ENCODE measurements around the gene PSMC3.

Gene PSMC3

GRCh38 chr11:47398011-47398410, 28.2 kb downstream of the PSMC3 start:
- in situ Hi-C loops (cut with MboI; ENCODE audit: low sequenced_read_pairs): no loop called here

- in situ Hi-C loops (cut with MboI; ENCODE audit: low sequenced_read_pairs): no loop called here
Observed at GRCh38 chr11:47396049-47396320, 30.3 kb downstream of the PSMC3 start.

GRCh38 chr11:47395223-47396048, 30.8 kb downstream of the PSMC3 start:
- in situ Hi-C loops (cut with MboI; ENCODE audit: low sequenced_read_pairs): no loop called here

GRCh38 chr11:47394322-47395222, 31.7 kb downstream of the PSMC3 start:
- in situ Hi-C loops (cut with MboI; ENCODE audit: low sequenced_read_pairs): no loop called here

DNA sequence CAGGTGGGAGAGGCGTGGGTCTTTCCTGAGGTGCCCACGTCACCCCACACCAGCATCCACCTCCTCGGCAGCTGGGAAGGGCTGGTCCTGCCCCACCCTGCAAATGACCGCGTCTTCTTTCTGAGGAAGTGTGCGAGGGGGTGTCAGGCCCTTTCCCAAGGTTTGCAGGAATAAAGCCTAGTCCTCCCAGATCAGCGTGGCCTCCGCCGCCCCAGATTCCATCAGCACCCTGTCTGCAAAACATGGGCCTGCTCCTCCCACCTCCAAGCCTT, 32.3 kb downstream of the PSMC3 start:
- in situ Hi-C loops (cut with MboI; ENCODE audit: low sequenced_read_pairs): no loop called here

DNA sequence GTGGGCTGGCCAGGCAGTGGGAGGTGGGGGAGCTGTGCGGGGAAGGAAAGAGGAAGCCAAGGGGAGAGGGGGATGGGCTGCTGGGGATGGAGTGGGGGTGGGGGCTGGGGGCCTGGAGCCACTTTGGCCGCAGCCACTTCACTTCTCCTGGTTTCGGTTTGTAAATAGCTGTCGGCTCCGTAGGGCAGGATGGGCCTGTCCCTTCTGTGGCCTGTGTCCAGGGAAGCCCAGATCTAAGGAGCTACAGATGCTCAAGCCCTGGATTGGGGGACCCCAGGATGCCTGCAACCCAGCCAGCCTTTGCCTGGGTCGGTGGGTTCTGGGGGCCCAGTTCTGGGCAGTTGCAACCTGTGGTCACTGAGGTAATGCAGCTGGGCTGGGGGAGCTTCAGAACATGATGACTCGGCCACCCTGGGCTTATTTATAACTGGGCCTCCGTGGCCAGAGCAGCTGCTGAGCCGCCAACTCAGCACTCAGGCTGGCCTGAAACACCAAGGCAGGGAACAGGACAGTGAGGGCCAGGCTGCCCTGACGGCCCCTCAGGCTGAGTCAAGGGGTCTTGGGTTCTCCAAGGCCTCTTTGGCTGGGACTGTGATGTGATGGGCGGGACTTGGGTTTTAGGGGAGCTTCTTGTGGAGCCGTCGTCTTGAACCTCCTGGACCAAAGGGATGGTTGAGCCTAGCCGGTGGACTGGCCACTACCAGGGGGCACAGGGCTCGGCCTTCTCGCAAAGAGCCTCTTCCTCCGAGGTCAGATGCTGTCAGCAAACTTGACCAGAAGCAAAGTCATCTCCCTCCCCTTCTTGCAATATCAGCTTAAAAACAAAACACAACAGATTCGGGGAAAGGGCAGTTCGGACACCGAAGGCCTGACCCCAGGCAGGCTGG, 32.8 kb downstream of the PSMC3 start:
- in situ Hi-C loops (cut with MboI; ENCODE audit: low sequenced_read_pairs): no loop called here

DNA sequence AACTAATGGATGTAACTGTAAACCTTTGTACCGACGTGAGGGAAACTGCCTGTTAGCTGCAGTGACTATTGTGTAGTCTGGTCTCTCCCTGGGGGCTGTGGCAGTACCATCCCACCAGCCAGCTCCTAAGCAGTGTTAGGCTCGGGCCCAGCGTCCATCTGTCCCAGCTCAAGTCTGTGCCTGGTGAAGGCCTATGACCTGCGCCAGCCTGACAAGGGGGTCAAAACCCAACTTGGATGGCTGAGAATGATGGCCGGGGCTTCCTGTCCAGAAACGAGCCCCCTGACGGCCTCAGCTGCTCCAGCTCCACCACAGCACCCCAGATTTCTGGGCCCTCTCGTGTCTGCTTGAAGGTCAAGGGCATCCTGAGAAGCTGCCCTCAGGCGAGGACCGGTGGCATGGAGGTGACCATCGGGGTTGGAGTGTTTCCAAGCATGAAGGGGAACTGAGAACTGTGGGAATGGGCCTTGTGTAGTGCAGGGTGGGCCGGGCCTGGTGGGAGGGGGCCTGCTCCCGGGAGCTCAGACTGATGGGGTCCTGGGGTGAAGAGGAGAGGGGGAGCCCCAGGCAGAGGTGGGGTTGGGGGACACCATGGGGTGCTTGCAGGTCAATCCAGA, 33.6 kb downstream of the PSMC3 start:
- in situ Hi-C loops (cut with MboI; ENCODE audit: low sequenced_read_pairs): no loop called here

GRCh38 chr11:47391711-47392432, 34.4 kb downstream of the PSMC3 start:
- in situ Hi-C loops (cut with MboI; ENCODE audit: low sequenced_read_pairs): no loop called here

- in situ Hi-C loops (cut with MboI; ENCODE audit: low sequenced_read_pairs): no loop called here
Observed at GRCh38 chr11:47391077-47391583, 35.1 kb downstream of the PSMC3 start.

- in situ Hi-C loops (cut with MboI; ENCODE audit: low sequenced_read_pairs): no loop called here
Observed at GRCh38 chr11:47390422-47390760, 35.8 kb downstream of the PSMC3 start.

DNA sequence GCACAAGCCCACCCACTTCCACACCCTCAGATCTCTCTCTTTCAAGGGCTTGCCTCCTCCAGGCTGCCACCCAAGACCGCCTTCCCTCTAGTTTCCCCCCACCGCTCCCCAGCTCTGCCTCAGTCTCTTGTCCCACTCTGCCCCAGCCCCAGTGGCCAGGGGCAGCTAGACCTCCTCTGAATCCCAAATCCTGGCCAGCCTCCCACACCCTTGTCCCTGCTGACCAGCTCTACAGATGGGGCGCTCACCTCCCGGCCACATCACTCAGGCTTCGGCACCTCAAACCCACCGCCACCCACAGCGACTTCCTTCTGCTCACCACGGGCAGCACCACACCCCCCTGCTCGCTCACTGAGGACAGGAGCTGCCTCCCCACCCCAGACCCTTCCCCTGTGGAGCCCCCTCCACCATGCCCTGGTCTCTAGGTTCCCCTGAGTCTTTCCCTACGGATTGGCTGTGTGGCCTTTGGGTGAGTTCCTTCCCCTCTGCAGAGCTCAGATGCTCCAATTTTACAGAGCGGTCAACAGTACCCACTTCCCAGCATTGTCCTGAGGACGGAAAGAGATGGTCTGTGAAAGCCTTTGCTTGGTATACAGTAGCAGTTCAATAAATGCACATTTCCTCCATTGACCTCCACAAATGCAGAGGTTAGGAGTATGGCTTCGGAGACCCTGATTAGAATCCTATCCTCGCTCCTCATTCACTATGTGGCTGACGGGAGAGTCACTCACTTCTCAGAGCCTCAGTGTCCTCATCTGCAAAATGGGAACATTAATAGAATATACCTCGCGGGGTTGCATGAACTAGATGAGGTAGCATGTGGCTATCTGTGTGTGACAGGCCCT, 36.4 kb downstream of the PSMC3 start:
- in situ Hi-C loops (cut with MboI; ENCODE audit: low sequenced_read_pairs): no loop called here

GRCh38 chr11:47388697-47389576, 37.3 kb downstream of the PSMC3 start:
- in situ Hi-C loops (cut with MboI; ENCODE audit: low sequenced_read_pairs): no loop called here

GRCh38 chr11:47387944-47388696, 38.1 kb downstream of the PSMC3 start:
- in situ Hi-C loops (cut with MboI; ENCODE audit: low sequenced_read_pairs): no loop called here

DNA sequence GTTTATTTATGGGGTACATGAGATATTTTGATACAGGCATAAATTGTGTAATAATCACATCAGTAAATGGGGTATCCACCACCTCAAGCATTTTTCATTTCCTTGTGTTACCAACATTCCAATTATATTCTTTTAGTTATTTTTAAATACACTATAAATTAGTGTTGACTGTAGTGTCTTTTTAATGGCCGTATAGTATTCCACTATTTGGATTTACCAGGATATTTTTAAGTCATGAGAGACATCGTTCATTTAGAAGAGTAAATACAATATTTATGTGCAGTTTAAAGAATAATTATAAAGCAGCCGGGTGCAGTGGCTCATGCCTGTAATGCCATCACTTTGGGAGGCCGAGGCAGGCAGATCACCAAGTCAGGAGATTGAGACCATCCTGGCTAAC, 41.7 kb downstream of the PSMC3 start:
- in situ Hi-C loops (cut with MboI; ENCODE audit: low sequenced_read_pairs): no loop called here

- in situ Hi-C loops (cut with MboI; ENCODE audit: low sequenced_read_pairs): no loop called here
Observed at GRCh38 chr11:47383071-47383470, 43.2 kb downstream of the PSMC3 start.

- in situ Hi-C loops (cut with MboI; ENCODE audit: low sequenced_read_pairs): no loop called here
Observed at GRCh38 chr11:47380078-47380477, 46.2 kb downstream of the PSMC3 start.

DNA sequence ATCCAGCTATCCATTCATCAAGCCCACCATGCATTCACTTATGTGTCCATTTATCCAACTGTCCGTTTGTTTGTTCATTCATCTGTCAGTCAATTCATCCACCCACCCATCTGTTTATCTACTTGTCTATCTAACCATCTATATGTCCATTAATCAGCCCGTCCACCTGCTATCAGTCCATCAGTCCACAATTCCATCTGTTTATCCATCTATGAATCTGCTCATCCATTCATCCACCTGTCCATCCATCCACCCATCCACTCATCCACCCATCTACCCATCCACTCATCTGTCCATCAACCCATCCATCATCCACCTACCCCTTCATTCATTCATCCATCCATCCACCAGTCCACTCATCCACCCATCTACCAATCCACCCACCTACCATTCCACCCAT, 46.9 kb downstream of the PSMC3 start:
- in situ Hi-C loops (cut with MboI; ENCODE audit: low sequenced_read_pairs): no loop called here

DNA sequence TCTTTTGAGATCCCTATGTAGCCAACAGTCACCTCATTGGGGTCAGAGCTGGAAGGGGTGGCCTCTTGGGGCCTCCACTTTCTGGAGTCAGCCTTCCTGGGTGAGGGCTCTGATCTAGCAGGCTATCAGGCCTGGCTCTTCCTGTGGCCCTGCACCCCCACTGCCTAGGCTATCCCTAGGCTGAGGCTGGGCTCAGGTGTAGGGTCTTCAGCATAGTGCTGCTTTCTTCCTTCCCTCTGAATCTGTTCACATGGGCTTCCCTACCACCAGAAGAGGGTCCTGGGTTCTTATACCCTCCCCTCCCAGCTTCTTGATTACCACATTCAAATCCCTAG, 47.4 kb downstream of the PSMC3 start:
- in situ Hi-C loops (cut with MboI; ENCODE audit: low sequenced_read_pairs): no loop called here

All from HL-60/S4 (cell line).